Neutrophil (primary cell): ENCODE data around the gene TLR5.

Experiments
- H3K27ac ChIP-seq: fragments of 200-600 bp; sonication (generic); 2 replicates; pipeline ENCODE4 v1.5.1; 2016; ENCODE audit warnings: mild to moderate bottlenecking, moderate library complexity
- H3K27me3 ChIP-seq: fragments of 200-600 bp; sonication (generic); 2 replicates; pipeline ENCODE4 v1.6.0; 2016; ENCODE audit warnings: mild to moderate bottlenecking
- H3K36me3 ChIP-seq: fragments of 200-600 bp; sonication (generic); 2 replicates; pipeline ENCODE4 v1.5.1; 2017
- H3K4me1 ChIP-seq, 2 experiments: fragments of 200-600 bp in 1 of 2; sonication (generic) in 1 of 2; 1 replicate in 1 of 2; 2 replicates in 1 of 2; pipeline versions ENCODE4 v1.5.1 to v1.6.1; 2013 to 2016; ENCODE audit warnings: low read depth in 1 of 2, low read length in 1 of 2, mild to moderate bottlenecking in 1 of 2, moderate library complexity in 1 of 2; ENCODE audit not compliant: control insufficient read depth in 1 of 2, insufficient read depth in 1 of 2
- H3K4me3 ChIP-seq, 2 experiments: fragments of 200-600 bp in 1 of 2; sonication (generic) in 1 of 2; 1 replicate in 1 of 2; 2 replicates in 1 of 2; pipeline ENCODE4 v1.5.1; 2013 to 2016; ENCODE audit warnings: low read depth in 1 of 2, low read length in 1 of 2, mild to moderate bottlenecking in 1 of 2, moderate library complexity in 1 of 2
- H3K9me3 ChIP-seq: fragments of 200-600 bp; sonication (generic); 2 replicates; pipeline ENCODE4 v1.5.1; 2016
- CTCF ChIP-seq: fragments of 200-600 bp; sonication (generic); IDR thresholded peaks from 2 replicates; pipeline ENCODE4 v1.5.1; 2016; ENCODE audit warnings: antibody characterized with exemption

The TLR5 gene

GRCh38 chr1:223067914-223068313, 75.1 kb downstream of the TLR5 start:
- Histone ChIP-seq H3K9me3 (no peaks in the 10 kb centered on the region), H3K27me3 (no peaks in the 10 kb centered on the region), H3K36me3 (no peaks in the 10 kb centered on the region), H3K4me3 (no peak overlapping the region), H3K27ac (no peak overlapping the region), H3K4me1 (peaks cover 1 to 3% of the 10 kb centered on the region in 2 experiments)
- TF ChIP-seq CTCF: no peak

- H3K27ac ChIP-seq: no peak overlapping the region
- no peaks in the 10 kb centered on the region for H3K9me3 ChIP-seq
- H3K4me3 ChIP-seq: no peak overlapping the region
- no peaks in the 10 kb centered on the region for H3K36me3 ChIP-seq
- TF ChIP-seq CTCF: no peak
- no peaks in the 10 kb centered on the region for H3K27me3 ChIP-seq
- peaks cover 16 to 17% of the 10 kb centered on the region in 2 experiments for H3K4me1 ChIP-seq
Observed at GRCh38 chr1:223066415-223066814, 76.6 kb downstream of the TLR5 start.

GRCh38 chr1:223062177-223062576, 80.9 kb downstream of the TLR5 start:
- no peaks in the 10 kb centered on the region for H3K9me3 ChIP-seq
- H3K27me3 ChIP-seq: no peaks in the 10 kb centered on the region
- H3K4me3 ChIP-seq: no peak overlapping the region
- H3K4me1 ChIP-seq: peaks cover 28% of the 10 kb centered on the region in 2 experiments
- no peak overlapping the region for H3K27ac ChIP-seq
- H3K36me3 ChIP-seq: no peaks in the 10 kb centered on the region
- TF ChIP-seq CTCF: no peak

GRCh38 chr1:223059526-223059925, 83.5 kb downstream of the TLR5 start:
- H3K9me3 ChIP-seq: no peaks in the 10 kb centered on the region
- H3K27me3 ChIP-seq: peaks cover 9% of the 10 kb centered on the region
- H3K27ac ChIP-seq: no peak overlapping the region
- H3K4me3 ChIP-seq: no peak overlapping the region
- H3K36me3 ChIP-seq: no peaks in the 10 kb centered on the region
- H3K4me1 ChIP-seq: peaks cover 28% of the 10 kb centered on the region in 2 experiments
- no peak for TF ChIP-seq CTCF
